Activated naive CD4-positive, alpha-beta T cell treated with anti-CD3 and anti-CD28 coated beads, Interleukin-2, amount 10 ng/mL, durations not matched to agents 7 days and 5 days (primary cell): ENCODE data around the gene SCP2.
A peak's percentile ranks its signal among the peaks of the same experiment; 100 is the strongest.

Experiments
- CTCF ChIA-PET: fragments of 350-600 bp; sonication (Branson Sonifier 250); formaldehyde crosslinking; loops from one replicate; lab custom pipeline; 2021; ENCODE audit warnings: antibody characterized with exemption; lab: Charles Lee
- DNase-seq: peaks from one replicate; pipeline ENCODE4 v3.0.0-alpha.2; 2020
- H3K27ac Mint-ChIP-seq: one replicate; pipeline ENCODE4 v1.8.0; 2021; ENCODE audit warnings: mild to moderate bottlenecking, moderate library complexity, mixed read lengths
- H3K27me3 Mint-ChIP-seq: one replicate; pipeline ENCODE4 v1.8.0; 2021; ENCODE audit warnings: mild to moderate bottlenecking, mixed read lengths
- H3K36me3 Mint-ChIP-seq: one replicate; pipeline ENCODE4 v1.8.0; 2021; ENCODE audit warnings: mixed read lengths
- H3K4me1 Mint-ChIP-seq: one replicate; pipeline ENCODE4 v1.8.0; 2021; ENCODE audit warnings: mixed read lengths
- H3K4me3 Mint-ChIP-seq: one replicate; pipeline ENCODE4 v1.8.0; 2021; ENCODE audit warnings: mild to moderate bottlenecking, moderate library complexity, mixed read lengths
- H3K9me3 Mint-ChIP-seq: one replicate; pipeline ENCODE4 v1.8.0; 2021; ENCODE audit warnings: mixed read lengths

SCP2 gene

GRCh38 chr1:53066891-53067738, 140.0 kb downstream of the SCP2 start:
- CTCF ChIA-PET = no interaction called here
- peaks cover 39% of the 10 kb centered on the region for H3K27me3 Mint-ChIP-seq
- no peaks in the 10 kb centered on the region for H3K36me3 Mint-ChIP-seq
- H3K4me3 Mint-ChIP-seq = no peak overlapping the region
- no peak overlapping the region for H3K27ac Mint-ChIP-seq
- DNase-seq = no peak
- H3K9me3 Mint-ChIP-seq = no peaks in the 10 kb centered on the region
- H3K4me1 Mint-ChIP-seq = no peaks in the 10 kb centered on the region

GRCh38 chr1:53067886-53068285, 140.8 kb downstream of the SCP2 start:
- no peak for DNase-seq
- Mint-ChIP-seq H3K4me1 (no peaks in the 10 kb centered on the region), H3K27ac (no peak overlapping the region), H3K4me3 (no peak overlapping the region), H3K27me3 (peaks cover 31% of the 10 kb centered on the region), H3K9me3 (no peaks in the 10 kb centered on the region), H3K36me3 (no peaks in the 10 kb centered on the region)
- CTCF ChIA-PET = no interaction called here

- Mint-ChIP-seq H3K9me3 (no peaks in the 10 kb centered on the region), H3K36me3 (no peaks in the 10 kb centered on the region), H3K27me3 (peaks cover 25% of the 10 kb centered on the region), H3K27ac (no peak overlapping the region), H3K4me3 (no peak overlapping the region), H3K4me1 (no peaks in the 10 kb centered on the region)
- DNase-seq = peak; percentile 16
- CTCF ChIA-PET = no interaction called here
Measured at GRCh38 chr1:53068314-53069099, 141.4 kb downstream of the SCP2 start.

GRCh38 chr1:53069265-53069662, 142.2 kb downstream of the SCP2 start:
- H3K27me3 Mint-ChIP-seq = peaks cover 18% of the 10 kb centered on the region
- peak; percentile 18 for DNase-seq
- no peaks in the 10 kb centered on the region for H3K4me1 Mint-ChIP-seq
- H3K27ac Mint-ChIP-seq = no peak overlapping the region
- no peaks in the 10 kb centered on the region for H3K36me3 Mint-ChIP-seq
- H3K9me3 Mint-ChIP-seq = no peaks in the 10 kb centered on the region
- CTCF ChIA-PET = no interaction called here
- H3K4me3 Mint-ChIP-seq = no peak overlapping the region

- CTCF ChIA-PET = no interaction called here
- H3K27ac Mint-ChIP-seq = no peak overlapping the region
- DNase-seq = no peak
- no peaks in the 10 kb centered on the region for H3K36me3 Mint-ChIP-seq
- H3K27me3 Mint-ChIP-seq = peaks cover 12% of the 10 kb centered on the region
- no peak overlapping the region for H3K4me3 Mint-ChIP-seq
- no peaks in the 10 kb centered on the region for H3K9me3 Mint-ChIP-seq
- H3K4me1 Mint-ChIP-seq = no peaks in the 10 kb centered on the region
Measured at GRCh38 chr1:53069663-53070327, 142.7 kb downstream of the SCP2 start.

GRCh38 chr1:53070621-53071020, 143.5 kb downstream of the SCP2 start:
- H3K27ac Mint-ChIP-seq = no peak overlapping the region
- DNase-seq = peak; percentile 11
- CTCF ChIA-PET = no interaction called here

GRCh38 chr1:53071167-53071865, 144.2 kb downstream of the SCP2 start:
- DNase-seq = peak; percentile 16
- no peak overlapping the region for H3K4me3 Mint-ChIP-seq
- H3K4me1 Mint-ChIP-seq = no peaks in the 10 kb centered on the region
- CTCF ChIA-PET = no interaction called here
- no peaks in the 10 kb centered on the region for H3K36me3 Mint-ChIP-seq
- no peaks in the 10 kb centered on the region for H3K9me3 Mint-ChIP-seq
- no peak overlapping the region for H3K27ac Mint-ChIP-seq
- peaks cover 10% of the 10 kb centered on the region for H3K27me3 Mint-ChIP-seq

More at GRCh38 chr1:53070621-53071020, 143.5 kb downstream of the SCP2 start:
- Mint-ChIP-seq H3K4me1 (no peaks in the 10 kb centered on the region), H3K27me3 (peaks cover 10% of the 10 kb centered on the region), H3K36me3 (no peaks in the 10 kb centered on the region), H3K9me3 (no peaks in the 10 kb centered on the region), H3K4me3 (no peak overlapping the region)

- Mint-ChIP-seq H3K27me3 (peaks cover 10% of the 10 kb centered on the region), H3K4me3 (no peak overlapping the region), H3K27ac (no peak overlapping the region), H3K9me3 (no peaks in the 10 kb centered on the region), H3K4me1 (no peaks in the 10 kb centered on the region), H3K36me3 (no peaks in the 10 kb centered on the region)
- CTCF ChIA-PET = no interaction called here
- DNase-seq = no peak
Measured at GRCh38 chr1:53071915-53072314, 144.8 kb downstream of the SCP2 start.

- Mint-ChIP-seq H3K27me3 (peaks cover 10% of the 10 kb centered on the region), H3K4me3 (no peak overlapping the region), H3K9me3 (no peaks in the 10 kb centered on the region), H3K36me3 (no peaks in the 10 kb centered on the region), H3K27ac (no peak overlapping the region), H3K4me1 (no peaks in the 10 kb centered on the region)
- CTCF ChIA-PET = no interaction called here
- no peak for DNase-seq
Measured at GRCh38 chr1:53073287-53073686, 146.2 kb downstream of the SCP2 start.

- H3K27me3 Mint-ChIP-seq = peaks cover 6% of the 10 kb centered on the region
- CTCF ChIA-PET = no interaction called here
- H3K4me3 Mint-ChIP-seq = no peak overlapping the region
- no peak for DNase-seq
- no peaks in the 10 kb centered on the region for H3K4me1 Mint-ChIP-seq
- no peaks in the 10 kb centered on the region for H3K36me3 Mint-ChIP-seq
- H3K9me3 Mint-ChIP-seq = no peaks in the 10 kb centered on the region
- no peak overlapping the region for H3K27ac Mint-ChIP-seq
Measured at GRCh38 chr1:53073868-53074311, 146.8 kb downstream of the SCP2 start.

GRCh38 chr1:53074313-53075154, 147.5 kb downstream of the SCP2 start:
- no peaks in the 10 kb centered on the region for H3K9me3 Mint-ChIP-seq
- H3K36me3 Mint-ChIP-seq = no peaks in the 10 kb centered on the region
- DNase-seq = peak; percentile 19
- peaks cover 6% of the 10 kb centered on the region for H3K27me3 Mint-ChIP-seq
- no peaks in the 10 kb centered on the region for H3K4me1 Mint-ChIP-seq
- H3K4me3 Mint-ChIP-seq = no peak overlapping the region
- CTCF ChIA-PET = no interaction called here
- no peak overlapping the region for H3K27ac Mint-ChIP-seq

- Mint-ChIP-seq H3K4me3 (no peak overlapping the region), H3K4me1 (no peaks in the 10 kb centered on the region), H3K27ac (no peak overlapping the region), H3K9me3 (no peaks in the 10 kb centered on the region), H3K27me3 (peaks cover 6% of the 10 kb centered on the region), H3K36me3 (no peaks in the 10 kb centered on the region)
- CTCF ChIA-PET = no interaction called here
- no peak for DNase-seq
Measured at GRCh38 chr1:53075206-53075605, 148.1 kb downstream of the SCP2 start.

GRCh38 chr1:53075761-53076163, 148.7 kb downstream of the SCP2 start:
- Mint-ChIP-seq H3K4me3 (no peak overlapping the region), H3K27ac (no peak overlapping the region), H3K9me3 (no peaks in the 10 kb centered on the region), H3K4me1 (no peaks in the 10 kb centered on the region), H3K36me3 (no peaks in the 10 kb centered on the region), H3K27me3 (peaks cover 6% of the 10 kb centered on the region)
- CTCF ChIA-PET = no interaction called here
- no peak for DNase-seq
